GM12801 (cell line): ENCODE data around the gene TNIP3.

Experiments
- CTCF ChIP-seq: IDR thresholded peaks from one replicate; pipeline ENCODE4 v1.5.1; 2011; ENCODE audit warnings: control low read depth; ENCODE audit not compliant: insufficient read length; ENCODE audit errors: extremely low read depth

Gene TNIP3, protein sequence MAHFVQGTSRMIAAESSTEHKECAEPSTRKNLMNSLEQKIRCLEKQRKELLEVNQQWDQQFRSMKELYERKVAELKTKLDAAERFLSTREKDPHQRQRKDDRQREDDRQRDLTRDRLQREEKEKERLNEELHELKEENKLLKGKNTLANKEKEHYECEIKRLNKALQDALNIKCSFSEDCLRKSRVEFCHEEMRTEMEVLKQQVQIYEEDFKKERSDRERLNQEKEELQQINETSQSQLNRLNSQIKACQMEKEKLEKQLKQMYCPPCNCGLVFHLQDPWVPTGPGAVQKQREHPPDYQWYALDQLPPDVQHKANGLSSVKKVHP

DNA sequence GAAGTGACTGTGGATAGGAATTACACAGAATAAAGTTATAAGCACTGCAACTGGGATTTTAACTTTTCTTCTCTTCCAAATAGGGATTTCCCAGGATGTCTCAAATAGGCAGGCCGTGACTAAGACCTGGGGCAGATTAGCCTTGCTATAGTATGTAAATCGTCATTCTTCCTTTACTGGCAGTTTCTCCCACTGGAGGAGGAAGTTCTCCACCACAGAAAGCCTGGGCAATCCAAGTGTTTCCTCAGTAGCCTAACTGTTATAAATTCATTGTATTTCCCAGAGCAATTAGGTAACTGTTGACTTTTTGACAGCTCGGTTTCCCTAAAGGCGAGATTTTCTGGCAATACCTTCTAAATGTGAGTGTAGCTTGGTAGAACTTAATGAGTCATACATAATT, at the start of gene TNIP3:
Gene TNIP3 (minus strand): TSS at position 31 of the 400 bp plus-strand sequence. CDS start 196 bp downstream, outside the sequence.
- TF ChIP-seq CTCF, result no peak

- no peak for TF ChIP-seq CTCF
Observed at GRCh38 chr4:121212806-121213205, 48.7 kb upstream of the TNIP3 start.

DNA sequence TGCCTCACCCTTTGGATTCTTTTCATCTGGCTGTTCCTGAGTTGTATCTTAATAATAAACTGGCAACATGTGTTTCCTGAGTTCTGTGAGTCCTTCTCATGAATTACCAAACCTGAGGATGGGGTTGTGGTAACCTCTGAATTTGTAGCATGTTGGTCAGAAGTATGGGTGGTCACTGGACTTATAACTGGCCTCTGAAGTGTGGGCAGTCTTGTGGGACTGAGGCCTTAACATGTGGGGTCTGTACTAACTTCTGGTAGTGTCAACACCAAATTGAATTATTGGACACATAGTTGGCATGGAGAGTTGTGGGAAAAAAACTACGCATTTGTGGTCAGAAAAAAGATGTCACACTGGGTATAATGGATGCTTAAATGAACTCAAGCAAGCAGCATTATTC, 45.0 kb upstream of the TNIP3 start:
- TF ChIP-seq CTCF, result no peak

DNA sequence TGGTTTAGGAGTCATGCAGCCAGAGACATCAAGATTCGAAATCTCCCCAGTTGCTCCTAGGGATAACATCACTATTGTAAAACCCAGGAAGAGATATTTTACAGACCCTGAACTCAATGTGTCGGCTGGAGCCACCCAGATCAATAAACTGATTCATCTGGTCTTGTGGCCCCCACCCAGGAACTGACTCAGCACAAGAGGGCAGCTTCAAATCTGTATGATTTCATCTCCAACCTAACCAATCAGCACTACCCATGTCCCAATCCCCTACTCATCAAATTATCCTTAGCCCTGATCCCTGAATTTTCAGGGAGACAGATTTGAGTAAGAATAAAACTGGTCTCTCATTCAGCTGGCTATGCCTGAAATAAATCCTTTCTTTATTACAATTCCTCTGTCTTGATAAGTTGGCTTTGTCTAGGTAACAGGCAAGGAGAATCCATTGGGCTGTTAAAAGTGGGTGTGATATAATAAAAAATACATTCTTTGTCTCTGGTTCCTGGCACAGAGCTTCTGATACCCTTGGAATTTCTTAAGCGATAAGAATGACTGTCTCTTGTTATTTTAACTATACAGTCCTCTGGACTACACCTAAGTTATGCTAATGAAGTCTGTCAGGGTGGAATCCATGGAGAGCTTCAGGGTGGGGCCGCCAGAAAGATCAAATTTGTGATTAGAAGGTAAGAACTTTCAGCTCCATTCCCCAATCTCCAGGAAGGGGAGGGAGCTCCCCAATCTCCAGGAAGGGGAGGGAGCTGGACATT, 44.3 kb upstream of the TNIP3 start:
- TF ChIP-seq CTCF, result no peak

- no peak for TF ChIP-seq CTCF
Observed at GRCh38 chr4:121200795-121201472, 36.8 kb upstream of the TNIP3 start.

GRCh38 chr4:121199742-121200561, 35.8 kb upstream of the TNIP3 start:
- no peak for TF ChIP-seq CTCF
